HG03135 (cell line): ENCODE results near the gene GHITM.

Experiments used
- ATAC-seq: cut with Tn5 transposase; IDR thresholded peaks from one replicate; pipeline ENCODE4 v1.9.1; 2021; ENCODE audit warnings: mild to moderate bottlenecking, moderate library complexity; ENCODE audit not compliant: unreplicated experiment

Gene GHITM

GRCh38 chr10:84198206-84198915 is 59.1 kb downstream of the GHITM start:
- no peak for ATAC-seq

- no peak for ATAC-seq
Observed at GRCh38 chr10:84200537-84201243, 61.4 kb downstream of the GHITM start.

- ATAC-seq, result no peak
Observed at GRCh38 chr10:84201244-84201606, 61.9 kb downstream of the GHITM start.

- no peak for ATAC-seq
Observed at GRCh38 chr10:84201682-84202081, 62.4 kb downstream of the GHITM start.

GRCh38 chr10:84202349-84202748 is 63.0 kb downstream of the GHITM start:
- ATAC-seq, result no peak
